HepG2 (cell line): ENCODE measurements around the gene FHIP2A. TPM values are rescaled to one million over a fixed set of nuclear protein-coding genes. Genes with fewer than 3 reads are reported as not detected.

ENCODE experiments used
- ATAC-seq: fragments of 200-7000 bp; cut with Tn5 transposase; 3 replicates; pipeline ENCODE4 v1.9.1; 2020; ENCODE audit warnings: mild to moderate bottlenecking, moderate library complexity
- BruUV-seq: library from RNA; stranded (reverse); fragments of 400-500 nt; replicated peaks from 2 replicates; lab custom pipeline; 2021; lab: Mats Ljungman, UMichigan
- CTCF ChIA-PET: fragments of 300-600 bp; formaldehyde crosslinking; extraction: SDS; loops from one replicate; lab custom pipeline; 2021; ENCODE audit warnings: low total read pairs, inconsistent platforms, low intra/inter-chr PET ratio; lab: Yijun Ruan, JAX
- POLR2A ChIA-PET: fragments of 350-600 bp; sonication (Branson Sonifier 250); formaldehyde crosslinking; loops from one replicate; lab custom pipeline; 2020; ENCODE audit warnings: antibody characterized with exemption, inconsistent platforms; lab: Yijun Ruan, JAX
- DNase-seq: peaks from one replicate; pipeline ENCODE4 v3.0.0-alpha.2; 2015; ENCODE audit warnings: low spot score
- FAIRE-seq: peaks from 3 replicates; lab custom pipeline; 2011; peaks lifted over from hg19 to GRCh38; lab: Jason Lieb, UNC
- H2AFZ ChIP-seq: one replicate; pipeline ENCODE4 v1.6.1; 2011; ENCODE audit warnings: low read length, inconsistent platforms
- H3K27ac ChIP-seq: fragments of 300-600 bp; 3 replicates; pipeline ENCODE4 v1.8.0; 2011; ENCODE audit warnings: mixed run types, mild to moderate bottlenecking, mixed read lengths, low read length, inconsistent platforms; ENCODE audit not compliant: insufficient read depth; ENCODE audit errors: extremely low read length
- H3K27me3 ChIP-seq, 2 experiments: fragments of 200-600 bp in 1 of 2; 2 replicates in 1 of 2; 3 replicates in 1 of 2; pipeline versions ENCODE4 v1.6.0 to v1.8.0; 2011; ENCODE audit warnings: low read length in 2 of 2, mild to moderate bottlenecking in 2 of 2, moderate library complexity in 2 of 2, inconsistent platforms in 1 of 2; ENCODE audit not compliant: insufficient read depth in 2 of 2, control insufficient read depth in 1 of 2
- H3K36me3 ChIP-seq, 2 experiments: fragments of 200-600 bp in 1 of 2; replicated peaks in 1 of 2; 2 replicates in 1 of 2; 3 replicates in 1 of 2; pipeline versions ENCODE4 v1.5.1 to v1.8.0; 2011; ENCODE audit warnings: low read length in 2 of 2, inconsistent platforms in 1 of 2; ENCODE audit not compliant: insufficient read depth in 2 of 2, control insufficient read depth in 1 of 2
- H3K4me1 ChIP-seq: 2 replicates; pipeline ENCODE4 v1.5.1; 2012; ENCODE audit warnings: low read length, inconsistent platforms; ENCODE audit not compliant: insufficient read depth
- H3K4me2 ChIP-seq: 2 replicates; pipeline ENCODE4 v1.6.0; 2011; ENCODE audit warnings: low read depth, low read length, inconsistent platforms
- H3K4me3 ChIP-seq, 3 experiments: fragments of 200-600 bp in 1 of 3; sonication (generic), shearing (Covaris generic) in 1 of 3; replicated peaks in 1 of 3; 2 replicates each; pipeline ENCODE4 v1.5.1; 2011 to 2016; ENCODE audit warnings: low read length in 3 of 3, inconsistent platforms in 2 of 3, low read depth in 2 of 3, mild to moderate bottlenecking in 2 of 3, control low read depth in 1 of 3, mixed read lengths in 1 of 3; ENCODE audit not compliant: insufficient read depth in 1 of 3
- H3K79me2 ChIP-seq: one replicate; pipeline ENCODE4 v1.6.1; 2011; ENCODE audit warnings: low read length, inconsistent platforms; ENCODE audit not compliant: insufficient read depth
- H3K9ac ChIP-seq: 2 replicates; pipeline ENCODE4 v1.6.0; 2011; ENCODE audit warnings: mild to moderate bottlenecking, low read depth, low read length, inconsistent platforms; ENCODE audit not compliant: insufficient read depth
- H3K9me3 ChIP-seq: 2 replicates; pipeline ENCODE4 v1.5.1; 2012; ENCODE audit warnings: mild to moderate bottlenecking, low read length
- H4K20me1 ChIP-seq: 2 replicates; pipeline ENCODE4 v1.6.0; 2011; ENCODE audit warnings: inconsistent platforms, mild to moderate bottlenecking, low read length, moderate library complexity; ENCODE audit not compliant: insufficient read depth
- FOXA3 ChIP-seq: IDR thresholded peaks from 2 replicates; pipeline ENCODE4 v1.6.1; 2016; ENCODE audit warnings: missing genetic modification reagents, missing compliant biosample characterization
- IKZF1 ChIP-seq: fragments of 450-650 bp; IDR thresholded peaks from 2 replicates; pipeline ENCODE4 v1.7.1; 2016
- MAF1 ChIP-seq: sonication (generic); formaldehyde crosslinking; IDR thresholded peaks from 2 replicates; pipeline ENCODE4 v1.5.0; 2020; ENCODE audit warnings: missing genetic modification reagents, borderline replicate concordance
- NCOA1 ChIP-seq: sonication (generic); formaldehyde crosslinking; IDR thresholded peaks from 2 replicates; pipeline ENCODE4 v1.9.0; 2021; ENCODE audit warnings: missing genetic modification reagents
- ZNF124 ChIP-seq: sonication (generic); formaldehyde crosslinking; IDR thresholded peaks from 2 replicates; pipeline ENCODE4 v1.4.0; 2020; ENCODE audit warnings: missing genetic modification reagents
- ZNF30 ChIP-seq: sonication (generic); formaldehyde crosslinking; IDR thresholded peaks from 2 replicates; pipeline ENCODE4 v1.5.0; 2020; ENCODE audit warnings: mild to moderate bottlenecking, missing genetic modification reagents
- ZNF567 ChIP-seq: sonication (generic); formaldehyde crosslinking; IDR thresholded peaks from 2 replicates; pipeline ENCODE4 v1.8.1; 2023; ENCODE audit warnings: mild to moderate bottlenecking, missing genetic modification reagents, borderline replicate concordance
- ZNF615 ChIP-seq: sonication (generic); formaldehyde crosslinking; IDR thresholded peaks from 2 replicates; pipeline ENCODE4 v1.5.0; 2020; ENCODE audit warnings: mild to moderate bottlenecking, missing genetic modification reagents, borderline replicate concordance
- ZNF781 ChIP-seq: sonication (generic); formaldehyde crosslinking; IDR thresholded peaks from 2 replicates; pipeline ENCODE4 v1.5.1; 2020; ENCODE audit warnings: borderline replicate concordance, mild to moderate bottlenecking, missing genetic modification reagents; ENCODE audit errors: not compliant biosample characterization
- WGBS: methylation state at CpG from one replicate; pipeline ENCODE4 v1.1.6; 2017; ENCODE audit warnings: low lambda C conversion rate; 5-methylcytosine and 5-hydroxymethylcytosine counted together
- in situ Hi-C: cut with HindIII; loops from 2 replicates; pipeline ENCODE4 v1.10.0; 2017; ENCODE audit warnings: low pct_unique_long_range_greater_than_20kb; ENCODE audit not compliant: extremely low pct_ligation_motif_present
- intact Hi-C: fragments of 100-400 bp; cut with micrococcal nuclease; formaldehyde crosslinking; loops from one replicate; pipeline ENCODE4 v1.10.0; 2022; ENCODE audit not compliant: unreplicated experiment
- polyA plus RNA-seq, 8 experiments: library from polyadenylated mRNA; depleted of rRNA in 3 of 8; stranded (reverse) in 7 of 8; unstranded in 1 of 8; fragments of >200 nt; fragmentation: Illumina TruSeq in 4 of 8; extraction: Trizol in 4 of 8; gene quantifications; 2 replicates each; pipeline versions ENCODE4 v1.2.1 to v1.2.3, GENCODE V29; 2011 to 2016; ENCODE audit warnings: low read depth in 4 of 8, missing spikeins in 1 of 8, mixed read lengths in 1 of 8; ENCODE audit not compliant: insufficient read depth in 1 of 8
- total RNA-seq, 5 experiments: library from RNA; depleted of rRNA; stranded (reverse); fragments of >200 nt; fragmentation: Illumina TruSeq; extraction: Trizol; gene quantifications; 2 replicates each; pipeline ENCODE4 v1.2.3, GENCODE V29; 2016; ENCODE audit warnings: low read depth in 1 of 5
- TF ChIP-seq, protein P1 (sequence below): sonication (generic); formaldehyde crosslinking; IDR thresholded peaks from 2 replicates; pipeline ENCODE4 v1.5.0; 2020; ENCODE audit warnings: mild to moderate bottlenecking, low read depth, missing genetic modification reagents, borderline replicate concordance
- TF ChIP-seq, protein P2 (sequence below): sonication (generic); formaldehyde crosslinking; conservative IDR thresholded peaks from 2 replicates; pipeline ENCODE4 v1.5.0; 2020; ENCODE audit warnings: missing genetic modification reagents
- TF ChIP-seq, protein P3 (sequence below): sonication (generic); formaldehyde crosslinking; IDR thresholded peaks from 2 replicates; pipeline ENCODE4 v1.4.0; 2020; ENCODE audit warnings: missing genetic modification reagents
- TF ChIP-seq, protein P4 (sequence below): sonication (generic); formaldehyde crosslinking; IDR thresholded peaks from 2 replicates; pipeline ENCODE4 v1.5.1; 2020; ENCODE audit warnings: mild to moderate bottlenecking, missing genetic modification reagents, moderate library complexity

Gene FHIP2A
- total and polyA plus RNA-seq, 2 of the 13 experiments (the other 11 are each of a cell fraction or from before 2014, with no cell fraction given) = 6.5 to 8.3 TPM

DNA sequence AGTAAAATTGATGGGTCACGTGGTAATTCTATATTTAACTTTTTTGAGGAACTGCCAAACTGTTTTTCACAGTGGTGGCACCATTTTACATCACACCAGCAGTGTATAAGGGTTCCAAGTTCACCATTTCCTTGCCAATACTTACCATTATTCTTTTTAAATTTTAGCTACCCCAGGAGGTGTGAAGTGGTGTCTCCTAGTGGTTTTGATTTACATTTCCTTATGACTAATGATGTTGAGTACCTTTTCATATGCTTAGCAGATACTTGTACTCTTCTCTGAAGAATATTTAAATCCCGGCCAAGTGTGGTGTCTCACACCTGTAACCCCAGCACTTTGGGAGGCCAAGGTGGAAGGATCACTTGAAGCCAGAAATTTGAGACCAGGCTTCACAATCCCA, 28.5 kb downstream of the FHIP2A start (continued):
- TF ChIP-seq, protein P1, sequence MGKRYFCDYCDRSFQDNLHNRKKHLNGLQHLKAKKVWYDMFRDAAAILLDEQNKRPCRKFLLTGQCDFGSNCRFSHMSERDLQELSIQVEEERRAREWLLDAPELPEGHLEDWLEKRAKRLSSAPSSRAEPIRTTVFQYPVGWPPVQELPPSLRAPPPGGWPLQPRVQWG (CRISPR knock-in tag) = no peak
- no peak for TF ChIP-seq ZNF30
- TF ChIP-seq NCOA1 (CRISPR knock-in tag) = no peak
- no peak for TF ChIP-seq FOXA3
- TF ChIP-seq ZNF124 (CRISPR knock-in tag) = no peak
- TF ChIP-seq ZNF567 (CRISPR knock-in tag) = no peak
- TF ChIP-seq, protein P2, sequence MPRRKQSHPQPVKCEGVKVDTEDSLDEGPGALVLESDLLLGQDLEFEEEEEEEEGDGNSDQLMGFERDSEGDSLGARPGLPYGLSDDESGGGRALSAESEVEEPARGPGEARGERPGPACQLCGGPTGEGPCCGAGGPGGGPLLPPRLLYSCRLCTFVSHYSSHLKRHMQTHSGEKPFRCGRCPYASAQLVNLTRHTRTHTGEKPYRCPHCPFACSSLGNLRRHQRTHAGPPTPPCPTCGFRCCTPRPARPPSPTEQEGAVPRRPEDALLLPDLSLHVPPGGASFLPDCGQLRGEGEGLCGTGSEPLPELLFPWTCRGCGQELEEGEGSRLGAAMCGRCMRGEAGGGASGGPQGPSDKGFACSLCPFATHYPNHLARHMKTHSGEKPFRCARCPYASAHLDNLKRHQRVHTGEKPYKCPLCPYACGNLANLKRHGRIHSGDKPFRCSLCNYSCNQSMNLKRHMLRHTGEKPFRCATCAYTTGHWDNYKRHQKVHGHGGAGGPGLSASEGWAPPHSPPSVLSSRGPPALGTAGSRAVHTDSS (CRISPR knock-in tag) = no peak
- TF ChIP-seq, protein P3, sequence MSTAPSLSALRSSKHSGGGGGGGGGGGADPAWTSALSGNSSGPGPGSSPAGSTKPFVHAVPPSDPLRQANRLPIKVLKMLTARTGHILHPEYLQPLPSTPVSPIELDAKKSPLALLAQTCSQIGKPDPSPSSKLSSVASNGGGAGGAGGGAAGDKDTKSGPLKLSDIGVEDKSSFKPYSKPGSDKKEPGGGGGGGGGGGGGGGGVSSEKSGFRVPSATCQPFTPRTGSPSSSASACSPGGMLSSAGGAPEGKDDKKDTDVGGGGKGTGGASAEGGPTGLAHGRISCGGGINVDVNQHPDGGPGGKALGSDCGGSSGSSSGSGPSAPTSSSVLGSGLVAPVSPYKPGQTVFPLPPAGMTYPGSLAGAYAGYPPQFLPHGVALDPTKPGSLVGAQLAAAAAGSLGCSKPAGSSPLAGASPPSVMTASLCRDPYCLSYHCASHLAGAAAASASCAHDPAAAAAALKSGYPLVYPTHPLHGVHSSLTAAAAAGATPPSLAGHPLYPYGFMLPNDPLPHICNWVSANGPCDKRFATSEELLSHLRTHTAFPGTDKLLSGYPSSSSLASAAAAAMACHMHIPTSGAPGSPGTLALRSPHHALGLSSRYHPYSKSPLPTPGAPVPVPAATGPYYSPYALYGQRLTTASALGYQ = no peak

DNA sequence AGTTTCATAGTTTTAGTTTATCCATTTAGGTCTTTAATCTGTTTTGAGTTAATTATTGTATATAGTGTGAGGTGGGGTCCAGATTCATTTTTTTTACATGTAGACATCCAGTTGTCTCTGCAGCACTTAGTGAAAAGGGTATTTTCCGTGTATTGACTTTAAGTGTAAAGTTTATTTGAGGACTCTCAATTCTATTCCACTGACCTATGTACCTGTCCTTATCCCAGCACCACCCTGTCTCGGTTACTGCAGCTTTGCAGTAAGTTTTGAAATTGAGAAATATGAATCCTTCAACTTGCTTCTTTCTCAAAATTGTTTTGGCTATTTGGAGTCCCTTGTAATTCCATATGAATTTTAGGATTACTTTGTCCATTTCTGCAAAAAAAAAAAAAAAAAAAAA, 29.8 kb downstream of the FHIP2A start:
- Histone ChIP-seq H3K36me3 (peaks cover 6 to 53% of the 10 kb centered on the region in 2 experiments; a peak in 4 of 5 replicates), H4K20me1 (no peaks in the 10 kb centered on the region), H3K4me1 (0 out of 2 replicates have a peak, but pooled peaks cover 8% of the 10 kb centered on the region), H3K4me2 (no peak overlapping the region), H3K79me2 (no peaks in the 10 kb centered on the region), H3K9ac (no peak overlapping the region), H2AFZ (no peak overlapping the region), H3K27ac (no peak overlapping the region), H3K9me3 (no peaks in the 10 kb centered on the region), H3K27me3 (no peaks in the 10 kb centered on the region), H3K4me3 (no peak overlapping the region)
- no peak for FAIRE-seq
- WGBS = 74% methylated on average over 2 of the region's 2 CpGs
- POLR2A ChIA-PET = no interaction called here
- in situ Hi-C loops = no loop called here
- BruUV-seq = no TSS peak
- intact Hi-C loops = no loop called here
- no peak for DNase-seq
- CTCF ChIA-PET = no interaction called here
- no peak for ATAC-seq
- TF ChIP-seq ZNF615 (no peak), MAF1 (CRISPR knock-in tag) (no peak), ZNF781 (CRISPR knock-in tag) (no peak), IKZF1 (no peak)
- TF ChIP-seq, protein P4, sequence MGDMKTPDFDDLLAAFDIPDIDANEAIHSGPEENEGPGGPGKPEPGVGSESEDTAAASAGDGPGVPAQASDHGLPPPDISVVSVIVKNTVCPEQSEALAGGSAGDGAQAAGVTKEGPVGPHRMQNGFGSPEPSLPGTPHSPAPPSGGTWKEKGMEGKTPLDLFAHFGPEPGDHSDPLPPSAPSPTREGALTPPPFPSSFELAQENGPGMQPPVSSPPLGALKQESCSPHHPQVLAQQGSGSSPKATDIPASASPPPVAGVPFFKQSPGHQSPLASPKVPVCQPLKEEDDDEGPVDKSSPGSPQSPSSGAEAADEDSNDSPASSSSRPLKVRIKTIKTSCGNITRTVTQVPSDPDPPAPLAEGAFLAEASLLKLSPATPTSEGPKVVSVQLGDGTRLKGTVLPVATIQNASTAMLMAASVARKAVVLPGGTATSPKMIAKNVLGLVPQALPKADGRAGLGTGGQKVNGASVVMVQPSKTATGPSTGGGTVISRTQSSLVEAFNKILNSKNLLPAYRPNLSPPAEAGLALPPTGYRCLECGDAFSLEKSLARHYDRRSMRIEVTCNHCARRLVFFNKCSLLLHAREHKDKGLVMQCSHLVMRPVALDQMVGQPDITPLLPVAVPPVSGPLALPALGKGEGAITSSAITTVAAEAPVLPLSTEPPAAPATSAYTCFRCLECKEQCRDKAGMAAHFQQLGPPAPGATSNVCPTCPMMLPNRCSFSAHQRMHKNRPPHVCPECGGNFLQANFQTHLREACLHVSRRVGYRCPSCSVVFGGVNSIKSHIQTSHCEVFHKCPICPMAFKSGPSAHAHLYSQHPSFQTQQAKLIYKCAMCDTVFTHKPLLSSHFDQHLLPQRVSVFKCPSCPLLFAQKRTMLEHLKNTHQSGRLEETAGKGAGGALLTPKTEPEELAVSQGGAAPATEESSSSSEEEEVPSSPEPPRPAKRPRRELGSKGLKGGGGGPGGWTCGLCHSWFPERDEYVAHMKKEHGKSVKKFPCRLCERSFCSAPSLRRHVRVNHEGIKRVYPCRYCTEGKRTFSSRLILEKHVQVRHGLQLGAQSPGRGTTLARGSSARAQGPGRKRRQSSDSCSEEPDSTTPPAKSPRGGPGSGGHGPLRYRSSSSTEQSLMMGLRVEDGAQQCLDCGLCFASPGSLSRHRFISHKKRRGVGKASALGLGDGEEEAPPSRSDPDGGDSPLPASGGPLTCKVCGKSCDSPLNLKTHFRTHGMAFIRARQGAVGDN (CRISPR knock-in tag) = no peak
